Activated T-cell treated with anti-CD3 and anti-CD28 coated beads for 48 hours (primary cell): ENCODE measurements around the gene ADCY7.

Experiments used
- DNase-seq: peaks from one replicate; pipeline ENCODE4 v3.0.0-alpha.2; 2020; ENCODE audit warnings: low read depth

ADCY7 gene

GRCh38 chr16:50282010-50282538 lies 15.7 kb downstream of the ADCY7 start:
- peak; percentile 41 for DNase-seq

- no peak for DNase-seq
These were observed 16.7 kb downstream of the ADCY7 start for GRCh38 chr16:50282955-50283631.

DNA sequence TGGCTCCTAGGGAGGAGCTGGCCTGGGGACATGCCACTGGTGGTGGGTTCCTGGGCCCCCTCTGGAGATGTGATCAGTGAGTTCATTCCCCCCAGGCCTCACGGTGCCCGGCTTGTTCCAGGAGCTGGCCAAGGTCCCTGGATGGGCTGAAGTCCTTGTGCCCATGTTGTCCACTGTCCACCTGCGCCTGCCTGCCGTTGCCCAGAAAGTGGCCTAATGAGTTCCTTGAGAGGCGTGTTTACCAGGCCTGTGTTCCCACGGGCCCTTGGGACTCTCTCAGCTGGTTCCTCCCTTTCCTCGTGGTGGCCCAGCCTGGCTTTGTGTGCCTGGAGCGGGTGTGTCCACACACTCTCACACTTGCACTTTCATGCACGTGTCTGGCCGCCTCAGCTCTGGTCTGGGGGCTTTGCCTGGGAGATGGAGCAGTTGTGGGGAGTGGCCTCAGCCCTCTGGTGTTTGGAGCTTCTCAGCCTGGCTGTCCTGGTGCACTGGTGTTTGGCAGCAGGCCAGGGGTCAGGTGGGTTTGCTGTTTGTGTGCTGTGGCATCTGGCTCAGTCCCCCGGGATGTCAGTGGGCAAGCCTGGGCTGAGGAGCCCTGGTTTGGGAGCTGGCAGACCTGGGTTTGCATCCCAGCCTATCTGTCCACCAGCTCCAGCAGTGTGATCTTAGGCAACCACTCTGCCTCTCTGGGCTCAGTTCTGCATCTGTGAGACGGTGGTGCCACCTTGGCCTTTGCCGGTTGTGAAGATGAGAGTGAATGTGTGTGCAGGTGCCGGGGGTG lies 18.0 kb downstream of the ADCY7 start:
- no peak for DNase-seq

DNA sequence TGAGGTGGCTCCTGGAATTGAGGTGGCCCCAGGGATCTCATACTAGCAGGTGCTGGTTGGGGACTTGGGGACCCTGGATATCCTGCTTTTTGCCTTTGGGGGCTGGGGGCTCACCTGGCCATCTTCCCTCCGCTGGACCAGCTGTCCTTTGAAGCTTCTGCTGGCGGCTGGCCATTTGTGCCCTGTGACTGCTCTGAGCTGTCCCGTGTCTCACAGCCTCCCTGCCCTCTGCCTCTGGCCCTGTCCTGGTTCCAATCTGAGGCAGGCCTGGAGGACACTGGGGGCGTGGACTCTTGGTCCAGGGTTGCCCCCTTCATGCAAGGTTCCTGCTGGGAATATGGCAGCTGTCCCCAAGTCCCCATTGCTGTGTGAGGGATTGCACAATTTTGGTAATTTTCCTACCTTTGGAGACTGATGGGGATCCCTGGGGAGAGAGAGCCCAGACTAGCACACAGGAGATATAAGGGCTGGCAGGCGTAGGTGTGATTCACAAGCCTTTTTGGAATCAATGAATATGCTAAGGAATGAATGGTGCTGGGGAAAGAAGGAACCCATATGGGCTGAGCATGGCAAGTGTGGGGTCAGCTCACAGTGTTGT lies 19.2 kb downstream of the ADCY7 start:
- no peak for DNase-seq

- DNase-seq, result no peak
These were observed 20.3 kb downstream of the ADCY7 start for GRCh38 chr16:50286681-50287080.

GRCh38 chr16:50288026-50288425 lies 21.7 kb downstream of the ADCY7 start:
- DNase-seq, result no peak

GRCh38 chr16:50288920-50289319 lies 22.6 kb downstream of the ADCY7 start:
- no peak for DNase-seq

DNA sequence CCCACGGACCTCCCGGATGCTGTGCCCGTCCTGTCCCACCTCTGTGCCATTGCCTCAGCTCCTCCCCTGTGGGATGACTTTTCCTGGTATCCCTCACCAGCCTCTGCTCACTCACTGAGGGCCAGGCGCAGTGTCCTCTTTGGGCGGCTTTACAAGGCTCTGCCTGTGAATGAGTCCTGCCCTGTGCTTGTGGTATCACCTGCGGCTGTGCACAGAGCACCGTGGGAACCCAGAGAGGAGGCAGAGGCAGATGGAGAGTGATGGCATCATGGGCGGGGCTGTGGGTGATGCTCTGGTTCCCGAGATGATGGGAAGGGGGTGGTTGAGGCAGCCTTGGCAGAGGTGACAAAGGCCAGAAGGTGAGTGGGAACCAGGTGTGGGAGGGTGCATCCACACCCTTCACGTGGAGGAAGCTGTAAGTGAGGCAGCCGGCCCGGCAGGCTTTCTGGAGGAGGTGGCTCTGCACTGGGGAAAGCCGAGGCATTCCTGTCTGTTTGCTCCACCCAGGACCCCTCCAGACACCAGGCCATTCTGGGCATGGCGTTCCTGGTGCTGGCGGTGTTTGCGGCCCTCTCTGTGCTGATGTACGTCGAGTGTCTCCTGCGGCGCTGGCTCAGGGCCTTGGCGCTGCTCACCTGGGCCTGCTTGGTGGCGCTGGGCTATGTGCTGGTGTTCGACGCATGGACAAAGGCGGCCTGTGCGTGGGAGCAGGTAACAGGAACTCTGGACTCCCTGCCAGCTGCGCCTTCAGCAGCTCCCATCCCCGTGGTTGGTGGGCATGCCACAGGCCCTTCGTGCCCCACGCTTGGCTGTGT lies 23.8 kb downstream of the ADCY7 start:
- no peak for DNase-seq

- no peak for DNase-seq
These were observed 24.5 kb downstream of the ADCY7 start for GRCh38 chr16:50290856-50291255.

DNA sequence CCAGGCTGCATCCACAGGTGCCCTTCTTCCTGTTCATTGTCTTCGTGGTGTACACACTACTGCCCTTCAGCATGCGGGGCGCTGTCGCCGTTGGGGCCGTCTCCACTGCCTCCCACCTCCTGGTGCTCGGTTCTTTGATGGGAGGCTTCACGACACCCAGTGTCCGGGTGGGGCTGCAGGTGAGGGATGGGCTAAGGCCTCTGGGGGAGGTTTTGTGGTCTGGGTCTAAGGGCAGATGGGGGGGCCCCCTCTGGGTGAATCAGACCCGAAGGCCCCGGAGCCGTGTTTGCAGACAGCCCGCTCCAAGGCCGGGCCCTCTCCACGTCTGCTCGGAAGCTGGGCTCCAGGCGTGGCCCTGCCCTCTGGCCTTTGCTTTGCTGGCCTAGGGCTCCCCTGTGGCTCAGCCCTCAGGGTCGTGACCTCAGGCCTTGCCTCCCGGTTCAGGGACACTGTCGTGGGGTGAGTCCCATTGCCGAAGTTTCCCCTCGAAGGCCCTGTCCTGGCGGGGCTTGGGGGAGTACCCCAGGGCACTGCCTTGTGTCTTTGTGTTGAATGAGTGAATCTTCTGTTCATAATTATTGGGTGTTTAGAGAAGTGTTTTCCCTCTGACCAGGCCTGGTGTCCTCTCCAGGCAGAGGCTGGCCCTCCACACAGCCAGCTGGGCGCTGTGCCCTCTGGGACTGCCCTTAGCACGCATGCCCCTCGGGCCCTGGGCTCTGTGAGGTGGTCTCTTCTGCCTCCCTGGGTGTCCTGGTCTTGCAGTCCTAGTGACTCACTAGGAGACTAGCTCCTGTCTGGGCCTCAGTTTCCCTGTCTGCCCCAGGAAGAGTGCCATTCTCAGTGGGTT lies 25.6 kb downstream of the ADCY7 start:
- DNase-seq, result no peak

DNA sequence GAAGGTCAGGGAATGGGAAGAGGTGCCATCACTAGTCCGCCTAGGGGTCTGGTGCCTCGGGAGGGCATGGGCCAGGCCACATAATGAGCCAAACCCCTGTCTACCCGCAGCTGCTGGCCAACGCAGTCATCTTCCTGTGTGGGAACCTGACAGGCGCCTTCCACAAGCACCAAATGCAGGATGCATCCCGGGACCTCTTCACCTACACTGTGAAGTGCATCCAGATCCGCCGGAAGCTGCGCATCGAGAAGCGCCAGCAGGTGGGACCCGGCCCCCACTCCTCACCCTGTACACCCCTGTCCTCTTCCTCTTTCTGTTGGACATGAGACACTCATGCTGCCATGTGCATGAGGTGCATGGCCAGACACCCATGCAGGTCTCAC lies 26.2 kb downstream of the ADCY7 start:
- no peak for DNase-seq

GRCh38 chr16:50293041-50293783 lies 26.9 kb downstream of the ADCY7 start:
- no peak for DNase-seq

GRCh38 chr16:50293994-50294855 lies 27.9 kb downstream of the ADCY7 start:
- no peak for DNase-seq

DNA sequence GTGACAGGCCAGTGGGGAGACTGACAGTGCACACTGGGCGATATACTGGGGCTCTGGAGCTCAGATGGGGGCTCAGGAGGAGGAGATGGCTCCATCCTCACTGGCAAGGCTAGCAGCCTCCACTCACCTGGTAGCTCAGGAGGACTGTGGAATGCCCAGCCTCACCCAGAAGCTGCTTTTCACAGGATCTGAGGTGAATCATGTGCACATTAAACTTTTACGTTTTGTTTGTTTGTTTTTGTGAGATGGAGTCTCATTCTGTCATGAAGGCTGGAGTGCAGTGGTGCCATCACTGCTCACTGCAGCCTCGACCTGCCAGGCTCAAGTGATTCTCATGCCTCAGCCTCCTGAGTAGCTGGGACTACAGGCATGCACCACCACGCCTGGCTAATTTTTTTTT lies 28.6 kb downstream of the ADCY7 start:
- no peak for DNase-seq

GRCh38 chr16:50295541-50296132 lies 29.3 kb downstream of the ADCY7 start:
- DNase-seq, result no peak

- no peak for DNase-seq
These were observed 30.5 kb downstream of the ADCY7 start for GRCh38 chr16:50296807-50297206.

- no peak for DNase-seq
These were observed 31.1 kb downstream of the ADCY7 start for GRCh38 chr16:50297301-50298074.

GRCh38 chr16:50298075-50298460 lies 31.7 kb downstream of the ADCY7 start:
- DNase-seq, result no peak
